ENCODE results near the gene CADM3. TPM values are rescaled to one million over a fixed set of nuclear protein-coding genes. Genes with fewer than 3 reads are reported as not detected.

Gene CADM3
- total and polyA plus RNA-seq, 12 donors, result 0.81 to 4.3 (median 2.2) TPM

DNA sequence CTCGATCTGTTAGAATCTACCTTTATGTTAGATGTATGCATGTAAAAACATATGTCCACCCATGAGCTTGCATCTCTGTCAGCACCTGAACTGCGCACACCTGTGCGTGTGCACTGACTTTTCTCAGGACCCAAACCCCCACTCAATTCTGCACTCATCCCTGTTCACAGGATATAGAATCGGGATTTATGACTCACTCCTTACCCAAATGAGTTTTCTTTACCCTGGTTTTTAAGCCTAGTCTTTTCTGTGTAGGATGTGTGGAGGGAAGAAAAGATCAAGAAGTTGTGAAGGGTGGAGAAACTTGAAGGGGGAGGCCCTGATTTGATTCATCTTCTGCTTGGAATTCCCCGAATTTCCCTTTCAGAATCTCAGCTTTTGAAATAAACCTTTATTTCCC lies 35.7 kb downstream of the CADM3 start:
- no peak for ATAC-seq
- H3K36me3 ChIP-seq, result no peaks in the 10 kb centered on the region
- 81 to 84% methylated on average over 5 of the region's 5 CpGs for WGBS, 2 donors
- TF ChIP-seq, protein P1, sequence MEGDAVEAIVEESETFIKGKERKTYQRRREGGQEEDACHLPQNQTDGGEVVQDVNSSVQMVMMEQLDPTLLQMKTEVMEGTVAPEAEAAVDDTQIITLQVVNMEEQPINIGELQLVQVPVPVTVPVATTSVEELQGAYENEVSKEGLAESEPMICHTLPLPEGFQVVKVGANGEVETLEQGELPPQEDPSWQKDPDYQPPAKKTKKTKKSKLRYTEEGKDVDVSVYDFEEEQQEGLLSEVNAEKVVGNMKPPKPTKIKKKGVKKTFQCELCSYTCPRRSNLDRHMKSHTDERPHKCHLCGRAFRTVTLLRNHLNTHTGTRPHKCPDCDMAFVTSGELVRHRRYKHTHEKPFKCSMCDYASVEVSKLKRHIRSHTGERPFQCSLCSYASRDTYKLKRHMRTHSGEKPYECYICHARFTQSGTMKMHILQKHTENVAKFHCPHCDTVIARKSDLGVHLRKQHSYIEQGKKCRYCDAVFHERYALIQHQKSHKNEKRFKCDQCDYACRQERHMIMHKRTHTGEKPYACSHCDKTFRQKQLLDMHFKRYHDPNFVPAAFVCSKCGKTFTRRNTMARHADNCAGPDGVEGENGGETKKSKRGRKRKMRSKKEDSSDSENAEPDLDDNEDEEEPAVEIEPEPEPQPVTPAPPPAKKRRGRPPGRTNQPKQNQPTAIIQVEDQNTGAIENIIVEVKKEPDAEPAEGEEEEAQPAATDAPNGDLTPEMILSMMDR (IDR thresholded peaks at IDR 0.05), result no peak
- peaks cover 0 to 78% (median 62%) of the 10 kb centered on the region in 7 donors for H3K27me3 ChIP-seq
- H3K4me1 ChIP-seq, result peaks cover 0 to 12% (median 8%) of the 10 kb centered on the region in 9 donors
- H3K4me3 ChIP-seq, result peak overlapping the region in 3 of 10 donors; percentile 9 to 30 (median 26)
- intact Hi-C loops (cut with DNase I), result loop anchor here in 2 of 10 donors (2.0 to 5.0 kb wide), 2 partner anchors 35 to 74 kb away; partner anchors contain the start of gene CADM3 (in 1 of the 2)
- no peak overlapping the region for H3K27ac ChIP-seq
- H3K9me3 ChIP-seq, result no peaks in the 10 kb centered on the region
- no peak for DNase-seq

DNA sequence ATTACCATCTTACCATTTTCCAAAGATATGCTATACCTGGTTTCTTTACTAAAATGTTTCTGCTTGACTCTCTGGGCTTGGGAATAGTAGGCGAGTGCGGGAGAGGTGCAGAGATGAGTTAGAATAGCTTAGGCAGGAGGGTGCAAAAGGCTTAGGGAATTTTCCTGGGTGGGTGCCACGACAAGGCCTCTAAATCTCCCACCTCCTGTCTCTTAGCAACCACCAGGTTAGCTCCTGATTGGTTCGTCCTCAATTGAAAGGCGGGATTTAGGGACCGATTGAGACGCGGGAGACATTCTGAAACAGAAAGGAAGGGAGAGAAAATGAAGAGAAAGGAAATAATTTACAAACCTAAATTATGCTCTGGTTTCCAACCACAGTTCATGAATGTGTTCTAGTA lies 36.4 kb downstream of the CADM3 start:
- intact Hi-C loops (cut with DNase I), result loop anchor here in 2 of 10 donors (2.0 to 5.0 kb wide), 2 partner anchors 35 to 75 kb away; partner anchors contain the start of gene CADM3 (in 1 of the 2)
- no peak for ATAC-seq
- 21 to 27% methylated on average over 8 of the region's 8 CpGs for WGBS, 2 donors
- peaks cover 0 to 14% (median 8%) of the 10 kb centered on the region in 9 donors for H3K4me1 ChIP-seq
- peaks cover 0 to 83% (median 68%) of the 10 kb centered on the region in 7 donors for H3K27me3 ChIP-seq
- H3K27ac ChIP-seq, result no peak overlapping the region
- peak overlapping the region in 2 of 10 donors; percentile 9 to 30 for H3K4me3 ChIP-seq
- DNase-seq, result no peak
- H3K9me3 ChIP-seq, result no peaks in the 10 kb centered on the region
- TF ChIP-seq, protein P1 (IDR thresholded peaks at IDR 0.05), result no peak
- no peaks in the 10 kb centered on the region for H3K36me3 ChIP-seq

DNA sequence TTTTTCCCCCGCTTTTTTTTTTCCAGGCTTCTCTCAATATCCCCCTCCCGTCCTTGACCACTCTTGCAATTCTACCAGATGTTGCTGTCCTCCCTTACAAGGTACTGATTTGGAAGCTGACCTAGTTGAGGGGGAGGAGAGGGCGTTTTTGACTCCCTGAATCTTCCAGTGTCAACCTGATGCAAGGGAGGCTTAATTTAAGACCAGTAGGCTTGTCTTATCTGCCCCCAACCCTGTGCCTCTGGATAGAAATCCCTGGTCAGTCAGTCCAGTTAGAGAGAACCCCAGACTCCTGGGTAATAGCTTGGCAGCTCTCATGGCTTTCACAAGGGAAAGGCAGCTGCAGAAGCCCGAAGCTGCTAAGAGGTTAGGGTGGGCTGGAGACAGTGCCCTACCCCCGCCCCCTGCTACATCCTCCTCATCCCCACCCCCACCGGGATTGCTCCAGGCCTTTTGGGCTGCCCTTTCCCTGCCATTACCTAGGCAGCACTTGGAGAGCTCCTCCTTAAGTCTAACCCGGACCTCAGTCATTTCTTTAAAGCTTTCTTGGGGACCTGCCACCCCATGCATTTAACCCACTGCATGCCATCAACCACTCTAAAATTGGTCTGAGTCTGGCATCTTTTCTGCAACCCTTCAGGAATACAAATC lies 36.9 kb downstream of the CADM3 start:
- TF ChIP-seq, protein P1 (IDR thresholded peaks at IDR 0.05), result no peak
- H3K36me3 ChIP-seq, result no peaks in the 10 kb centered on the region
- no peak overlapping the region for H3K27ac ChIP-seq
- no peak overlapping the region for H3K4me3 ChIP-seq
- DNase-seq, result no peak
- peaks cover 0 to 14% (median 8%) of the 10 kb centered on the region in 9 donors for H3K4me1 ChIP-seq
- H3K27me3 ChIP-seq, result peaks cover 0 to 80% (median 68%) of the 10 kb centered on the region in 7 donors
- intact Hi-C loops (cut with DNase I), result loop anchor here in 1 of 10 donors (5.0 kb wide), 1 partner anchor 36 kb away; the partner anchor contains the start of gene CADM3
- 5 to 8% methylated on average over 7 of the region's 7 CpGs for WGBS, 2 donors
- ATAC-seq, result no peak
- H3K9me3 ChIP-seq, result no peaks in the 10 kb centered on the region

DNA sequence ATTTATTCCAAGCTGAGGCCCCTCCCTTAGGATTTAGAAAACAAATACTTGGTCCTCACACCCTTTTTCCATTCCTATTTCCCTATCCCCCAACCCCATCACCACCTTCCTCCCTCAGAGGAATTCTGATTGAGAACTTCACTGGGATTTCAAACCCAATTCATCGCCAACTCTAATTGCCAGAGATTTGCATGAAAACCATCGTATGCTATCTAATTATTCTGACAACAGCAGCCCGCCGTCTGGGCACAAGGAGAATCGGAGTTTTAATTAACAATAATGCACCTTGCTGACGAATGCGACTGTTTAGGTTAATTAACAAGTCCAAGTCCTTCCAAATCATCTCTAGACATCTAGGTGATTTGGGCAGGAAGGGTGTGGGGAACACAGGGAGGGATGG lies 37.6 kb downstream of the CADM3 start:
- DNase-seq (no peak), ATAC-seq (no peak)
- H3K27ac ChIP-seq, result no peak overlapping the region
- intact Hi-C loops (cut with DNase I), result loop anchor here in 1 of 10 donors (5.0 kb wide), 1 partner anchor 37 kb away; the partner anchor contains the start of gene CADM3
- H3K27me3 ChIP-seq, result peaks cover 0 to 79% (median 66%) of the 10 kb centered on the region in 7 donors
- no peaks in the 10 kb centered on the region for H3K36me3 ChIP-seq
- no peak overlapping the region for H3K4me3 ChIP-seq
- WGBS, 2 donors, result 75 to 76% methylated on average over 7 of the region's 7 CpGs
- H3K9me3 ChIP-seq, result no peaks in the 10 kb centered on the region
- TF ChIP-seq, protein P1 (IDR thresholded peaks at IDR 0.05), result no peak
- peaks cover 0 to 14% (median 8%) of the 10 kb centered on the region in 9 donors for H3K4me1 ChIP-seq

All from heart right ventricle (tissue), 16 donors.